GM23248 (cell line): Measurements from ENCODE around the gene CDH13.

Experiments used
- EZH2 ChIP-seq: fragments of 200-600 bp; sonication (generic); IDR thresholded peaks from 2 replicates; pipeline ENCODE4 v1.6.1; 2018; ENCODE audit warnings: antibody characterized with exemption, mild to moderate bottlenecking; ENCODE audit not compliant: insufficient read depth, poor library complexity, severe bottlenecking
- EZH2phosphoT487 ChIP-seq: fragments of 200-600 bp; sonication (generic); IDR thresholded peaks from 2 replicates; pipeline ENCODE4 v1.6.1; 2018; ENCODE audit warnings: antibody characterized with exemption, moderate library complexity, mild to moderate bottlenecking, low read depth; ENCODE audit not compliant: insufficient read depth

DNA sequence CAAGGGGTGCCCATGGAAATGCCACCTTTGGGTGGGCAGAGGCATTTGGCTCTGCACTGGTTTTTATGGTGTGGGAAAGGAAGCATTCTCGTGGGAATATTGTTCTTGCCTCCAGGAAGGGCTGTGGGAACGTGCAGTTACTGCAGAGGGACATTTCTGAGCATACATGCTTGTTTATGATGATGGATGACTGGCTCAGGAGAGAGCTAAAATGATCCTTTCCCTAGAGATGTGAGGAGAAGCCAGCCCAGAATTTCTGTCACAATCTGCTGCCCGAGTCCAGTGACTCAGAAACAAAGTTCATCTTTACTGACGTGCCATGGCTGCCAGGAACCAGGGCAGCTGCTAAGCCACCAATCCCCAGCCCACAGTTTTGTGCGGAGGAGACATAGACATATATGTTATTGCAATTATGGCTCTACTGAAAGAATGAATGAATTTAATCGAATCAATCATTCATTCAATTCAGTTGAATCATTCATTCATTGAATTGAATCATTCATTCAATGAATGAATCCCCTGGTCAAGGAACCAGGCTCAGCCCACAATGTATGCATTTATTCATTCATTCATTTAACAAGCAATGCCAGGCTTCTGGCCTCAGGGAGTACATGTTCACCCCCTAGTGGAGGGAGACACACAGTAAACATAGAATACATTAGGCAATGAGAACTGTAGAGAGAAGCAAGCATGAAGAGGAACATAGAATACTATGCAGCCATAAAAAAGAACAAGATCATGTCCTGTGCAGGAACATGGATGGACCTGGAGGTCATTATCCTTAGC lies 766.6 kb downstream of the CDH13 start:
- TF ChIP-seq EZH2phosphoT487 (no peak), EZH2 (no peak)
